Progenitor cell of endocrine pancreas (in vitro differentiated cells): Measurements from ENCODE around the gene BTBD16. TPM values are rescaled to one million over a fixed set of nuclear protein-coding genes. Genes with fewer than 3 reads are reported as not detected.

Experiments used
- DNase-seq: peaks from one replicate; pipeline ENCODE4 v3.0.0; 2021; ENCODE audit warnings: low spot score; ENCODE audit not compliant: unreplicated experiment
- H3K27ac Mint-ChIP-seq: 2 replicates; pipeline ENCODE4 v1.8.0; 2021; ENCODE audit warnings: mild to moderate bottlenecking, moderate library complexity, mixed read lengths
- H3K27me3 Mint-ChIP-seq: 2 replicates; pipeline ENCODE4 v1.8.0; 2021; ENCODE audit warnings: mixed read lengths
- H3K36me3 Mint-ChIP-seq: 2 replicates; pipeline ENCODE4 v1.8.0; 2022; ENCODE audit warnings: mixed read lengths; ENCODE audit not compliant: insufficient read depth
- H3K4me1 Mint-ChIP-seq: 2 replicates; pipeline ENCODE4 v1.8.0; 2021; ENCODE audit warnings: low read depth, mixed read lengths
- H3K4me3 Mint-ChIP-seq: 2 replicates; pipeline ENCODE4 v1.8.0; 2021; ENCODE audit warnings: low read depth, mild to moderate bottlenecking, moderate library complexity, mixed read lengths
- H3K9me3 Mint-ChIP-seq: 2 replicates; pipeline ENCODE4 v1.8.0; 2021; ENCODE audit warnings: low read depth, mixed read lengths
- total RNA-seq: library from RNA; stranded (reverse); gene quantifications from 2 replicates; pipeline ENCODE4 v1.2.1, GENCODE V29; 2021
- TF ChIP-seq, protein P1 (sequence below): fragments of 200-600 bp; sonication (generic); IDR thresholded peaks from one replicate; pipeline ENCODE4 v1.5.0; 2021; ENCODE audit warnings: antibody characterized with exemption, mild to moderate bottlenecking; ENCODE audit not compliant: unreplicated experiment

BTBD16 gene
- total RNA-seq, 1 donor from 2014 or later, result not detected

DNA sequence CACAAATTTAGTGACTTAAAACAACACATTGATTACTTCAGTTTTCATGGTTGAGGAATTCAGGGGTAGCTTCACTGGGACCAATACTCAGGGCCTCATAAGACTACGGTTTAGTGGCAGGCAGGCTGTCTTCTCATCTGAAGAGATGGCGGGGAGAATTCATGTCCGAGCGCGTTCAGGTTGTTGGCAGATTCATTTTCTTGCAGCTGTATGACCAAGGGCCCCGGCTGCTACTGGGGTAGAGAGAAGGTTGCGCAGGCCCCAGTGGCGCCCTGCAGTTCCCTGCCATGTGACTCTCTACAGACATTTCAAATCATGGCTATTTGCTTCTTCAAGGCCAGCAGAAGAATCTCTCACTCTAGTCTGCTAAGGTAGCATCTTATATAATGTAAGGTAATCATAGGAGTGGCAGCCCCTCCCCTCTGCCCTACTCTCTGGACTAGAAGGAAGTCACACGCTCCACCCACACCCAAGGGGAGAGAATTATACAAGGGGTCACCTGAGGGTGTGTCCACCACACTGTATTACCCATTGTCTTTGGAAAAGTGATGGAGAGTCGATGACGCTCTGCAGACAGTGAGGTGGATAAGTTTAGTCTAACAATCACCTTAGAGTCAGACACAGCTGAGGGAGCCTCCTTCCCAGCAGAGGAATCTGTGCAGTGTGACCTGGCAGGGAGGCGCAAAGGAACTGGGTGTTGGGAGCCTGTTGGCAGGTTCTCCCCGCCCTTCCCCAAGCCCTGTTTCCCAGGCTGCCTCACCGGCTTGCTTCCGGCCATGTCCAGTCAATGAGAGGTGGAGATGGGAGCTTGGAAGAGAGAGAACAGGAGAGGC is 67.7 kb downstream of the BTBD16 start:
- H3K27ac Mint-ChIP-seq, result no peak overlapping the region
- no peaks in the 10 kb centered on the region for H3K27me3 Mint-ChIP-seq
- TF ChIP-seq, protein P1, sequence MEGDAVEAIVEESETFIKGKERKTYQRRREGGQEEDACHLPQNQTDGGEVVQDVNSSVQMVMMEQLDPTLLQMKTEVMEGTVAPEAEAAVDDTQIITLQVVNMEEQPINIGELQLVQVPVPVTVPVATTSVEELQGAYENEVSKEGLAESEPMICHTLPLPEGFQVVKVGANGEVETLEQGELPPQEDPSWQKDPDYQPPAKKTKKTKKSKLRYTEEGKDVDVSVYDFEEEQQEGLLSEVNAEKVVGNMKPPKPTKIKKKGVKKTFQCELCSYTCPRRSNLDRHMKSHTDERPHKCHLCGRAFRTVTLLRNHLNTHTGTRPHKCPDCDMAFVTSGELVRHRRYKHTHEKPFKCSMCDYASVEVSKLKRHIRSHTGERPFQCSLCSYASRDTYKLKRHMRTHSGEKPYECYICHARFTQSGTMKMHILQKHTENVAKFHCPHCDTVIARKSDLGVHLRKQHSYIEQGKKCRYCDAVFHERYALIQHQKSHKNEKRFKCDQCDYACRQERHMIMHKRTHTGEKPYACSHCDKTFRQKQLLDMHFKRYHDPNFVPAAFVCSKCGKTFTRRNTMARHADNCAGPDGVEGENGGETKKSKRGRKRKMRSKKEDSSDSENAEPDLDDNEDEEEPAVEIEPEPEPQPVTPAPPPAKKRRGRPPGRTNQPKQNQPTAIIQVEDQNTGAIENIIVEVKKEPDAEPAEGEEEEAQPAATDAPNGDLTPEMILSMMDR, result no peak
- DNase-seq, result no peak
- H3K9me3 Mint-ChIP-seq, result no peaks in the 10 kb centered on the region
- H3K36me3 Mint-ChIP-seq, result no peaks in the 10 kb centered on the region
- H3K4me1 Mint-ChIP-seq, result no peaks in the 10 kb centered on the region
- no peak overlapping the region for H3K4me3 Mint-ChIP-seq

GRCh38 chr10:122341141-122341810 is 70.2 kb downstream of the BTBD16 start:
- no peak overlapping the region for H3K4me3 Mint-ChIP-seq
- H3K36me3 Mint-ChIP-seq, result no peaks in the 10 kb centered on the region
- H3K27me3 Mint-ChIP-seq, result no peaks in the 10 kb centered on the region
- no peak overlapping the region for H3K27ac Mint-ChIP-seq
- TF ChIP-seq, protein P1, result no peak
- no peak for DNase-seq
- H3K9me3 Mint-ChIP-seq, result peaks cover under 1% of the 10 kb centered on the region
- no peaks in the 10 kb centered on the region for H3K4me1 Mint-ChIP-seq

DNA sequence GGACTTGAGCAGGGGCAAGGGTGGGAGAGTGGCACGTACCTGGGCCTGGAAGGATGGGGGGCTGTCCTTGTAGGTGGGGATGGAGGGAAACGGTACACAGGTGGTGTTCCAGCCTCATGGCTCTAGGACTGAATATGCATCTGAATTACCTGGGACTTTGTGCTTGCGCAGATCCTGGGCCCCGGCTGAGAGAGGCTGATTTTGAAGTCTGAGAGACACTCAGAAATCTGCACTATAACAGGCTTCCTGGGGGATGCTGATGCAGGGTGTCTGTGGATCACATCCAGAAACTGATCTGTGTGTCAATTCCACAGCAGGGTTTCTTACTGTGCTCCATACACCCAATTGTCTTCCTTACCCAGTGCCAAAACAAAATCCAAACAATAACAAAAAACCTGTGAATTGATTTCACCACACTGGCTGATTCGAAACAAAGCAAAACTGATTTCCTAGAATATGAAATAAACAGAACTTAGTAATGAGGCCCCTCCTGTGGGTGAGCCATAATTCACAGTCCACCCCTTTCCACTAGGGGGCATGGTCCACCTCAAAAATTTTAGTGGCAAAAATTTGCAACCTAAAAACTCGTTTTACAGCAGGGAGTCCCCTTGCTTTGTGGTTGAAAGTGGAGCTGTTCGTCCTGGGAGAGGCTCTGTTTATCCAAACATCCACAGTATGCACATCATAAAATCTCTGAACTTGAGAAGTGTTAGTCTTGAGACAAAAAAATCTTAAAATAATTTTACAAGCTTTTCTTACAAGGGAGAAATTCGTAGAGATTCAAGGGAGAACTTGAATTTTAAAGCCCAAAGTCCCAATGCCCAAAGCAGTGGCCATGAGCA is 71.4 kb downstream of the BTBD16 start:
- H3K27me3 Mint-ChIP-seq, result no peaks in the 10 kb centered on the region
- no peak overlapping the region for H3K27ac Mint-ChIP-seq
- H3K4me1 Mint-ChIP-seq, result no peaks in the 10 kb centered on the region
- DNase-seq, result no peak
- peaks cover 7% of the 10 kb centered on the region for H3K9me3 Mint-ChIP-seq
- TF ChIP-seq, protein P1, result peak; percentile 66
- peaks cover 2% of the 10 kb centered on the region for H3K36me3 Mint-ChIP-seq
- H3K4me3 Mint-ChIP-seq, result no peak overlapping the region

GRCh38 chr10:122343135-122343800 is 72.2 kb downstream of the BTBD16 start:
- Mint-ChIP-seq H3K4me3 (no peak overlapping the region), H3K36me3 (peaks cover 2% of the 10 kb centered on the region), H3K27me3 (no peaks in the 10 kb centered on the region), H3K4me1 (no peaks in the 10 kb centered on the region), H3K9me3 (peaks cover 7% of the 10 kb centered on the region), H3K27ac (no peak overlapping the region)
- TF ChIP-seq, protein P1, result no peak
- DNase-seq, result no peak

DNA sequence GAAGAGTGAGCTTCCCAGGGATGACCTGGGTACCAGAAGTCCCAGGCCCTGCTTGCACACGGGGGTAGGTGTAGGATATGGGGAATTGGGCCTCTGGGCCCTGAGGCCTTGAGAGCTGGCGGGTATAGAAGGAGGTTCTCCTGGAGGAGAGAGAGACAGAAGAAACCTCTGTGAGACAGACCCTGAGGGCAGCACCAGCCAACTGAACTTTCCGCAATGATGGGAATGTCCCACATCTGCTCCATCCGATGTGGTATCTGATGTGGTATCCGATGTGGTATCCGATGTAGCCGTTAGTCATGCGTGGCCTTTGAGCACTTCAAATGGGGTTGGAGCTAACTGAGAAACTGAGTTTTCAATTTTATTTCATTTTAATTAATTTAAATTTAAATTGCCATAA is 72.8 kb downstream of the BTBD16 start:
- H3K27ac Mint-ChIP-seq, result no peak overlapping the region
- peaks cover 3% of the 10 kb centered on the region for H3K4me1 Mint-ChIP-seq
- no peak overlapping the region for H3K4me3 Mint-ChIP-seq
- no peak for DNase-seq
- peaks cover 7% of the 10 kb centered on the region for H3K9me3 Mint-ChIP-seq
- H3K36me3 Mint-ChIP-seq, result peaks cover 2% of the 10 kb centered on the region
- no peaks in the 10 kb centered on the region for H3K27me3 Mint-ChIP-seq
- TF ChIP-seq, protein P1, result no peak
